H1 (cell line): ENCODE measurements around the gene CPNE5. TPM values are rescaled to one million over a fixed set of nuclear protein-coding genes. Genes with fewer than 3 reads are reported as not detected.

Source experiments
- CHD7 ChIP-seq: fragments of 300-600 bp; sonication (generic); IDR thresholded peaks from 2 replicates; pipeline ENCODE4 v1.7.1; 2012; ENCODE audit warnings: low read length, moderate library complexity, mild to moderate bottlenecking, inconsistent platforms; ENCODE audit not compliant: insufficient replicate concordance
- polyA plus RNA-seq, 7 experiments: library from polyadenylated mRNA; depleted of rRNA in 3 of 7; stranded (reverse) in 5 of 7; unstranded in 2 of 7; fragments of >200 nt in 5 of 7; fragments of 200-250 nt in 2 of 7; gene quantifications; 1 replicate in 5 of 7; 2 replicates in 1 of 7; 4 replicates in 1 of 7; pipeline versions ENCODE4 v1.2.1 to v1.2.3, GENCODE V29; 2011 to 2013; ENCODE audit warnings: missing spikeins in 2 of 7, mixed read lengths in 2 of 7
- total RNA-seq: library from RNA; stranded (reverse); fragmentation: NEBNext Ultra II Directional; extraction: Animal tissue kit (Norgen Biotek cat#: 25700); gene quantifications from 2 replicates; pipeline ENCODE4 v1.2.1, GENCODE V29; 2021

The CPNE5 gene
- total and polyA plus RNA-seq, 2 of the 8 experiments (the other 6 are each of a cell fraction or from before 2014, with no cell fraction given), result 0.88 to 1.8 TPM

- no peak for TF ChIP-seq CHD7
These were observed 7.9 kb upstream of the CPNE5 start (continued) for GRCh38 chr6:36847152-36847551.
